Smooth muscle cell (in vitro differentiated cells): ENCODE data around the gene CDC5L. TPM values are rescaled to one million over a fixed set of nuclear protein-coding genes. Genes with fewer than 3 reads are reported as not detected.

Experiments
- DNase-seq: peaks from one replicate; lab custom pipeline; 2025; ENCODE audit not compliant: unreplicated experiment; lab: John Stamatoyannopoulos, UW
- H2AFZ ChIP-seq: fragments of 200-600 bp; sonication (generic); 2 replicates; pipeline ENCODE4 v1.6.0; 2016; ENCODE audit warnings: antibody characterized with exemption, low read depth, mild to moderate bottlenecking
- H3F3A ChIP-seq: fragments of 200-600 bp; sonication (generic); 2 replicates; pipeline ENCODE4 v1.6.0; 2017; ENCODE audit warnings: antibody characterized with exemption, low read depth
- H3K27ac ChIP-seq: fragments of 200-600 bp; sonication (generic); 2 replicates; pipeline ENCODE4 v1.5.1; 2016; ENCODE audit warnings: low read depth, mild to moderate bottlenecking
- H3K27me3 ChIP-seq: fragments of 200-600 bp; sonication (generic); 2 replicates; pipeline ENCODE4 v1.6.1; 2016; ENCODE audit warnings: low read depth, mild to moderate bottlenecking
- H3K36me3 ChIP-seq: fragments of 200-600 bp; sonication (generic); 2 replicates; pipeline ENCODE4 v1.5.1; 2016; ENCODE audit warnings: low read depth
- H3K4me1 ChIP-seq: fragments of 200-600 bp; sonication (generic); 2 replicates; pipeline ENCODE4 v1.5.1; 2016; ENCODE audit warnings: low read depth
- H3K4me2 ChIP-seq: fragments of 200-600 bp; sonication (generic); 2 replicates; pipeline ENCODE4 v1.6.0; 2016; ENCODE audit warnings: mild to moderate bottlenecking
- H3K4me3 ChIP-seq: fragments of 200-600 bp; sonication (generic); 2 replicates; pipeline ENCODE4 v1.5.1; 2016; ENCODE audit warnings: mild to moderate bottlenecking
- H3K79me2 ChIP-seq: fragments of 200-600 bp; sonication (generic); 2 replicates; pipeline ENCODE4 v1.6.0; 2016; ENCODE audit warnings: low read depth, mild to moderate bottlenecking
- H3K9ac ChIP-seq: fragments of 200-600 bp; sonication (generic); 2 replicates; pipeline ENCODE4 v1.6.0; 2016; ENCODE audit warnings: low read depth
- H3K9me3 ChIP-seq: fragments of 200-600 bp; sonication (generic); replicated peaks from 2 replicates; pipeline ENCODE4 v1.5.1; 2016; ENCODE audit warnings: low read depth
- H4K20me1 ChIP-seq: fragments of 200-600 bp; sonication (generic); 2 replicates; pipeline ENCODE4 v1.6.0; 2016; ENCODE audit warnings: low read depth
- WGBS: methylation state at CpG from one replicate; pipeline ENCODE4 v1.1.7; 2016; ENCODE audit warnings: low lambda C conversion rate; 5-methylcytosine and 5-hydroxymethylcytosine counted together
- polyA plus RNA-seq: library from polyadenylated mRNA; unstranded; fragments of >200 nt; fragmentation: Nextera tagmentation; extraction: Ambion mirVana; gene quantifications from 2 replicates; pipeline ENCODE4 v1.2.1, GENCODE V29; 2016
- total RNA-seq: library from RNA; depleted of rRNA; stranded (reverse); fragments of >200 nt; gene quantifications from 2 replicates; pipeline ENCODE4 v1.2.3, GENCODE V29; 2014
- TF ChIP-seq, protein P1 (sequence below): fragments of 200-600 bp; sonication (generic); IDR thresholded peaks from 2 replicates; pipeline ENCODE4 v1.5.1; 2017; ENCODE audit warnings: borderline replicate concordance, mild to moderate bottlenecking, antibody characterized with exemption; ENCODE audit not compliant: insufficient read depth, poor library complexity, severe bottlenecking

Gene CDC5L
- total and polyA plus RNA-seq, 2 experiments from 2014 or later: 12.5 to 29.7 TPM

DNA sequence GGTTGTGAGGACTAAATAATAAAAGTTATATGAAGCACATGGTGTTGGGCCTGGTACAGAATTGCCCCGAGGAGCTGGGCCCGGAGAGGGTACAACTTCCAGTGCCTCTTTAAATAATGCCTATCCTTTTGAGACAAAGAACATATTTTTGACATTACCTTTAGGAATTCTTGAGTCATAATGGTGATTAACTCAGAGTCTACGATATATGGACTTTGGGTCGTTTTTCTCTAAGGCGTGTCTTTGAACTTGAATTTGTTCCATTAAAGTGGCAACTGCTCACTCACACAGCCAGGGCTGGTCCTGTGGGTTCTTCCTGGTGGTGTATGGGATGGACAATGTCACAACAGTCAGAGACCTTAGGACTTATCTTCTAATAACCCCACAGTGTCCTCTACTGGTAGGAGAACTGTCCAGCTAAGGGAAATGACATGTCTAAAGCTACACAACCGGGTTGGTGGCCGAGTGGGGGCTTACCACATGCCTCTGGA is 106.5 kb downstream of the CDC5L start:
- Histone ChIP-seq H3K9me3 (no peaks in the 10 kb centered on the region), H3K27me3 (no peaks in the 10 kb centered on the region), H2AFZ (no peak overlapping the region), H4K20me1 (no peaks in the 10 kb centered on the region), H3K4me2 (no peak overlapping the region), H3K27ac (peak overlapping the region; percentile 71), H3K4me1 (no peaks in the 10 kb centered on the region), H3K79me2 (no peaks in the 10 kb centered on the region), H3K4me3 (no peak overlapping the region), H3K9ac (peak overlapping the region; percentile 35), H3K36me3 (no peaks in the 10 kb centered on the region), H3F3A (peaks cover 5% of the 10 kb centered on the region)
- TF ChIP-seq, protein P1, sequence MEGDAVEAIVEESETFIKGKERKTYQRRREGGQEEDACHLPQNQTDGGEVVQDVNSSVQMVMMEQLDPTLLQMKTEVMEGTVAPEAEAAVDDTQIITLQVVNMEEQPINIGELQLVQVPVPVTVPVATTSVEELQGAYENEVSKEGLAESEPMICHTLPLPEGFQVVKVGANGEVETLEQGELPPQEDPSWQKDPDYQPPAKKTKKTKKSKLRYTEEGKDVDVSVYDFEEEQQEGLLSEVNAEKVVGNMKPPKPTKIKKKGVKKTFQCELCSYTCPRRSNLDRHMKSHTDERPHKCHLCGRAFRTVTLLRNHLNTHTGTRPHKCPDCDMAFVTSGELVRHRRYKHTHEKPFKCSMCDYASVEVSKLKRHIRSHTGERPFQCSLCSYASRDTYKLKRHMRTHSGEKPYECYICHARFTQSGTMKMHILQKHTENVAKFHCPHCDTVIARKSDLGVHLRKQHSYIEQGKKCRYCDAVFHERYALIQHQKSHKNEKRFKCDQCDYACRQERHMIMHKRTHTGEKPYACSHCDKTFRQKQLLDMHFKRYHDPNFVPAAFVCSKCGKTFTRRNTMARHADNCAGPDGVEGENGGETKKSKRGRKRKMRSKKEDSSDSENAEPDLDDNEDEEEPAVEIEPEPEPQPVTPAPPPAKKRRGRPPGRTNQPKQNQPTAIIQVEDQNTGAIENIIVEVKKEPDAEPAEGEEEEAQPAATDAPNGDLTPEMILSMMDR: no peak
- no peak for DNase-seq
- WGBS: 70% methylated on average over 7 of the region's 7 CpGs

DNA sequence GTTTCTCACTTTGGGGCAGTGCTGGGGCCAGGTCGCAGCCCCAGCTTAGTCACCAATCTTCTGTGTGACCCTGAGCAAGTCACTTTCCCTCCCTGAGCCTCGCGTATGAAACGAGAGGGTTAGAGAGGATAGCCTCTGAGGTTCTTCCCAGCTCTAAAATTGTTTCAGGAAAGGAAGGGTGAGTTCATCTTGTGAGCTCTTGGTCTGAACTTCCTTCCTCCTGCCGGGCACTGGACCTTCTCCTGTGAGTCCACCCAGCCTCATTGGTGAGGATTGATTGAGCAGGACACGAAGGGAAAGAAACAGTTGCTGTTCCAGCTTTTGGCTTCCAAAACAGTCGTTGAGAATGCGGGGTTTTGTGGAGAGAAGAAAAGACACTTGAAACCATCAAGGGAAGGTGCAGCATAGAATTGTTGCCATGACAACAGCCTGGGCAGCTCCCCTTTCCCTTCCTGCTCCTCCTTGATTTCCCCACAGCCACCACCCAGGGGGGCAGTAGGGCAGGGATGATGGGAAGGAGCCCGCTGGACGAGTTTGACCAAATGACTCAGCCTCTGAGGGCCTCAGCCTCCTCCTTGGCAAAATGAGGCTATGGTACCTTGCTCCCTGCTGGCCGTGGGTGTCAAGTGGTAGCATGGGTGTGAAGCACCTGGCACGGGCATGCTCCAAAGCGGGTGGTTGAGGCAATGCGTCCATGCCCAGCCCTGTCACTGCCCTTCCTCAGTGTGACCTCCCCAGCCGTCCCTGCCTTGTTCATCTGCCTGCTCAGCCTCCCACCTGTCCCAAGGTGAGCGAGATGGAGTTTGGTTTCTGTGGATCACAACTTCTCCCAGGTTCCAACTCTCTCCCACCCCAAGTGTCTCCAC is 107.8 kb downstream of the CDC5L start:
- Histone ChIP-seq H3K9ac (no peak overlapping the region), H3K27me3 (no peaks in the 10 kb centered on the region), H3F3A (no peaks in the 10 kb centered on the region), H2AFZ (no peak overlapping the region), H3K4me3 (no peak overlapping the region), H3K4me1 (no peaks in the 10 kb centered on the region), H3K36me3 (no peaks in the 10 kb centered on the region), H3K9me3 (no peaks in the 10 kb centered on the region), H3K79me2 (no peaks in the 10 kb centered on the region), H3K4me2 (no peak overlapping the region), H3K27ac (no peak overlapping the region), H4K20me1 (no peaks in the 10 kb centered on the region)
- DNase-seq: no peak
- TF ChIP-seq, protein P1: no peak
- 91% methylated on average over 16 of the region's 16 CpGs for WGBS

DNA sequence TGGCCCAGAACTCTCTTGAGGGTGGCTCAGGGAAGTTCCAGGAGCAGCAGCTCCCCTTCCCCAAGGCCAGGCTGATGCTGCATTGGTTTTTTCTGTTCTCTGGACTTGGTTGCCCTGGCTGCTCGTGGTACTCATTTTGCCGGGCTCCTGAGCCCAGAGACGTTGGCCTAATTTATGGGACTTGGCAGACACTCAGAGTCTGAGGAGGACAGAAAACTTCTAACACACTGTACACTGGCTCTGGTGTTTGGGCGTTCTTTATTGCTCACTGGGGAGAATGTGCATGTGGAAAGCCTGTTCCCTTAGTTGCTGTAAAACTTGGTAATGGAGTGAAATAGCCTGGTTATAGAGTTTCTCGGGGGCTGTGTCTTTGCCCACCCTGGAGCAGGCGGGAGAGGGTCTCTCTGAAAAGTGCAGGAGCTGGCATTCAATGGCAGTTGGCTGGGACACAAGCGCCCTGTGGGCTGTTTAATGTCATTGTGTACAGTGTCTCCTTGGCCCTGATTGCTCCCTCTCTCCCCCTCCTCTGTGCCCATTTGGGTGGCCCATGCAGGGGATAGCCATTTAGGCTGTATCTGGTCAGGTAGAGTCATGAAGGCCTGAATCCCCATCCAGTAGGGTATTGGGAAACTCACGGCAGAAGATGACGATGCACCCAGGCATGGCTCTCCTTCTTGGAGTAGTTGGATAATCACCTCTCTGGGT is 109.3 kb downstream of the CDC5L start:
- H3K4me3 ChIP-seq: no peak overlapping the region
- H3K9ac ChIP-seq: no peak overlapping the region
- H3K4me2 ChIP-seq: no peak overlapping the region
- H3K36me3 ChIP-seq: no peaks in the 10 kb centered on the region
- DNase-seq: no peak
- H3F3A ChIP-seq: no peaks in the 10 kb centered on the region
- no peaks in the 10 kb centered on the region for H3K9me3 ChIP-seq
- H3K27ac ChIP-seq: no peak overlapping the region
- no peak overlapping the region for H2AFZ ChIP-seq
- no peaks in the 10 kb centered on the region for H3K27me3 ChIP-seq
- TF ChIP-seq, protein P1: no peak
- no peaks in the 10 kb centered on the region for H3K4me1 ChIP-seq
- H3K79me2 ChIP-seq: no peaks in the 10 kb centered on the region
- H4K20me1 ChIP-seq: no peaks in the 10 kb centered on the region
- WGBS: 92% methylated on average over 9 of the region's 9 CpGs
